Immature natural killer cell (primary cell): ENCODE results near the gene TBX10. TPM values are rescaled to one million over a fixed set of nuclear protein-coding genes. Genes with fewer than 3 reads are reported as not detected.
"Not testable (repeated sequence)": the region's sequence is repeated elsewhere in the genome, so short reads cannot be mapped to it uniquely, and the experiment has no call there.

Source experiments
- DNase-seq, 3 donors: peaks; one replicate each; pipeline ENCODE4 v3.0.0; 2022; ENCODE audit warnings: mixed read lengths in 1 of 3
- H3K27ac Mint-ChIP-seq, 6 donors: one replicate each; pipeline ENCODE4 v1.8.0; 2020; ENCODE audit warnings: mixed read lengths in 6 of 6, mild to moderate bottlenecking in 5 of 6, inconsistent platforms in 4 of 6, moderate library complexity in 3 of 6
- H3K27me3 Mint-ChIP-seq, 3 donors: one replicate each; pipeline ENCODE4 v1.8.0; 2020 to 2021; ENCODE audit warnings: low read depth in 3 of 3, mild to moderate bottlenecking in 3 of 3, mixed read lengths in 3 of 3, moderate library complexity in 3 of 3, inconsistent platforms in 1 of 3
- H3K36me3 Mint-ChIP-seq, 3 donors: one replicate each; pipeline ENCODE4 v1.8.0; 2020; ENCODE audit warnings: mixed read lengths in 3 of 3, inconsistent platforms in 2 of 3, mild to moderate bottlenecking in 2 of 3
- H3K4me1 Mint-ChIP-seq, 2 donors: one replicate each; pipeline ENCODE4 v1.8.0; 2020; ENCODE audit warnings: inconsistent platforms in 2 of 2, mild to moderate bottlenecking in 2 of 2, mixed read lengths in 2 of 2, moderate library complexity in 1 of 2
- H3K4me3 Mint-ChIP-seq, 5 donors: one replicate each; pipeline ENCODE4 v1.8.0; 2020; ENCODE audit warnings: mild to moderate bottlenecking in 5 of 5, mixed read lengths in 5 of 5, inconsistent platforms in 3 of 5, moderate library complexity in 3 of 5
- H3K9me3 Mint-ChIP-seq, 6 donors: one replicate each; pipeline ENCODE4 v1.8.0; 2020; ENCODE audit warnings: mild to moderate bottlenecking in 6 of 6, mixed read lengths in 6 of 6, inconsistent platforms in 4 of 6, moderate library complexity in 3 of 6
- polyA plus RNA-seq, 3 donors: library from polyadenylated mRNA; unstranded; fragments of 300-500 nt; fragmentation: Illumina TruSeq; gene quantifications; one replicate each; pipeline ENCODE4 v1.2.3, GENCODE V29; 2021

The TBX10 gene
- polyA plus RNA-seq, 3 donors from 2014 or later: not detected

DNA sequence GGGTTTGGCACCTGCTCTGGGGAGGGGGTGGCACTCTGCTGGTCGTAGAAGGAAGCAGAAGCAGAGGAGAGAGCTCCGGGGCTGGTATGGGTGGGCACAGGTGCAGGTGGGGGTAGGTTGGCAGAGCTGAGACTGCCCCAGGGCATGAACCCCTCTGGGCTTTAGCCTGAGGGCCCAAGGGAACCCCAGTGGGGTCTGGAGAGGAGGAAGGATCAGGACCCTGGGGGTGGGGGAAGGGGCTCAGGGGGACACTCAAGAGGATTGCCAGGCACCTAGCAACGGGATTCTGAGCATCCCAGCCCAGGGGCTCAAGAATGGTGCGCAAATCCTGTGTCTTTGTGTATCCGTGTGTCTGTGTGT lies 28.6 kb upstream of the TBX10 start:
- Mint-ChIP-seq H3K4me1 (no peaks in the 10 kb centered on the region), H3K9me3 (no peaks in the 10 kb centered on the region), H3K4me3 (no peak overlapping the region), H3K36me3 (no peaks in the 10 kb centered on the region), H3K27me3 (peaks cover 0 to 3% (median 3%) of the 10 kb centered on the region in 3 donors), H3K27ac (no peak overlapping the region)
- DNase-seq: no peak

DNA sequence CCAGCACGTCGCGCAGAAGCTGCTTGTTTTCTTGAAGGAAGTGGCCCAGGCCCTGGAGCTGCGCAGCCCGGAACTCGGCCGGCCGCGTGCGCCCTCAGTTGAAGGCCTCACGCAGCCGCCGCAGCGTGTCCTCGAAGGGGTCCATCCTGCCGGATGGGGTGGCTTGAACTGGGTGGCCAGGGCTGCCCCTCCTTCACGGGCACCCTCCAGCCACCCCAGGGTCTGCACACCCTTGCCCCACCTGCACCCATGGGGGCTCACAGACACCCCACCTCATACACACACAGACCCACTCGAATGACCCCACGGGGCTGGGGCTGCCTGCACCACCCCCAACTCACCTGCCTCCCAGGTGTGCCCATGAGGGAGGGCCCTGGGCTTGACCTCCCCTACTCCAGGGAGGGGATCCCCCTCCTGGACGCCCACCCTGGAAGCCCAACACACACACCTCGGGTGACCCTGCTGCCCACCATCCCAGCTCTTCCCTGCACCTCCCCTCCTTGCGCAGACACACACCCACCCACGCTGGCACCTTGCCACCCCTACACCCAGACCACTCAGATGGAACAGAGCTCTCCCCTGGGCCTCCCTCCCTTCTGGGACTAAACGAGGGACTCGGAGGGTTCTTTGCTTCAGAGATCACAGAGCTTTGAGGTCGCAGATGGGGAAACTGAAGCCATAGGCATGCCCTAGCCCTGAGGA lies 28.1 kb upstream of the TBX10 start:
- Mint-ChIP-seq H3K27ac (no peak overlapping the region), H3K36me3 (no peaks in the 10 kb centered on the region), H3K27me3 (peaks cover 0 to 3% (median 2%) of the 10 kb centered on the region in 3 donors), H3K9me3 (no peaks in the 10 kb centered on the region), H3K4me3 (no peak overlapping the region), H3K4me1 (no peaks in the 10 kb centered on the region)
- no peak for DNase-seq

DNA sequence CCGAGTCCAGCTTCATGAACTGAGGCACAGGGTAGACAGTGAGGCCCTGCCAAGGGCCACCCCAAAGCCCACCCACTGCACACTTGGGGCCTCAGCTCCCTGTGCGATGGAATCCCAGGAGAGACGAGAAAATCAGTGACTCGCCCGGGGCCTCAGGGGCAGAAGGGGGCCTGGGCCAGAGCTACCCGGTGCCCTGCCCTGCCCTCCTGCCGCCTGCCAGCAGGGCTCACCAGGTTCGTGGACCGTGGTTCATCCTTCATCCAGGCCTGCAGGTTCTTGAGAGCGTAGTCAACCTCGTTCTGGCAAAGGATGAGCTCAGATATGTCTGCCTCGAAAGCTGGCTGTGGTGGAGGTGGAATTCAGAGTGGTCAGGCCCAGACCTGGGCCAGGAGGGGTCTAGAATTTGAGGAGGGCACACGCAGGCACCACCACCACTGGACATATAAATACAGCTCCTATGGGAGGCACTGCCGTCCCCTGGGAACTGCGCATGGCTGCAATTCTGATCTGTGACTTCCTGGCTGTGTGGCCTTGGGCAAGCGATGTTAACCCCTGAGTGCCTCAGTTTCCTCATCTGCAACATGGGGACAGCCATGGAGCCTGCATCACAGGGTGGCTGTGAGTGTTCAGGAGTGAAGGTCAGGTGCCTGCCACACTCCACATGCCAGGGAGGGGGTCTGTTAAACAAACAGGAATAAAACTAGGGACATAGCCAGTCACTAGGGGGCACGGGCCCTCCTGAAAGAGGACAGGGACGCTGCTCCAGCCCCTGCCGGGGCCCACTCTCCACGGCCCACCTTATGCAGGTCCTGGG lies 27.3 kb upstream of the TBX10 start:
- H3K27ac Mint-ChIP-seq: no peak overlapping the region
- no peak for DNase-seq
- no peaks in the 10 kb centered on the region for H3K36me3 Mint-ChIP-seq
- no peaks in the 10 kb centered on the region for H3K4me1 Mint-ChIP-seq
- no peak overlapping the region for H3K4me3 Mint-ChIP-seq
- H3K27me3 Mint-ChIP-seq: peaks cover 0 to 3% (median 2%) of the 10 kb centered on the region in 3 donors
- H3K9me3 Mint-ChIP-seq: no peaks in the 10 kb centered on the region

DNA sequence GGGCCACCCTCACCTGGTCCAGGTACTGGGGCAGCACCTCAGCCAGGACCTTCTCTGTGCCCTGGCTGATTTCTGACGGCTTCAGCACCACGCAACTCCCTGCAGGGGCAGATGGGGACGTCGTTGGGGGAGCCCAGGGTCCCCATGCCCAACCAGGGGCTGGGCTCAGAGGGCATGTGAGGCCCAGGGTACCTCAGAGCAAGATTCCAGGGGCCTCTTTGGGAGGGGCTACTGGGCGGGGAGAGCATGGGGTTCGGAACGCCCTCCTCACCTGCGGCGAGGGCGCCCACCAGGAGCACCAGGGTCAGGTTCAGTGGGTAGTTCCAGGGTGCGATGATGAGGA lies 26.7 kb upstream of the TBX10 start:
- no peaks in the 10 kb centered on the region for H3K9me3 Mint-ChIP-seq
- no peak for DNase-seq
- H3K27me3 Mint-ChIP-seq: peaks cover 0 to 5% (median 2%) of the 10 kb centered on the region in 3 donors
- H3K4me1 Mint-ChIP-seq: no peaks in the 10 kb centered on the region
- H3K36me3 Mint-ChIP-seq: no peaks in the 10 kb centered on the region
- H3K27ac Mint-ChIP-seq: no peak overlapping the region
- no peak overlapping the region for H3K4me3 Mint-ChIP-seq

DNA sequence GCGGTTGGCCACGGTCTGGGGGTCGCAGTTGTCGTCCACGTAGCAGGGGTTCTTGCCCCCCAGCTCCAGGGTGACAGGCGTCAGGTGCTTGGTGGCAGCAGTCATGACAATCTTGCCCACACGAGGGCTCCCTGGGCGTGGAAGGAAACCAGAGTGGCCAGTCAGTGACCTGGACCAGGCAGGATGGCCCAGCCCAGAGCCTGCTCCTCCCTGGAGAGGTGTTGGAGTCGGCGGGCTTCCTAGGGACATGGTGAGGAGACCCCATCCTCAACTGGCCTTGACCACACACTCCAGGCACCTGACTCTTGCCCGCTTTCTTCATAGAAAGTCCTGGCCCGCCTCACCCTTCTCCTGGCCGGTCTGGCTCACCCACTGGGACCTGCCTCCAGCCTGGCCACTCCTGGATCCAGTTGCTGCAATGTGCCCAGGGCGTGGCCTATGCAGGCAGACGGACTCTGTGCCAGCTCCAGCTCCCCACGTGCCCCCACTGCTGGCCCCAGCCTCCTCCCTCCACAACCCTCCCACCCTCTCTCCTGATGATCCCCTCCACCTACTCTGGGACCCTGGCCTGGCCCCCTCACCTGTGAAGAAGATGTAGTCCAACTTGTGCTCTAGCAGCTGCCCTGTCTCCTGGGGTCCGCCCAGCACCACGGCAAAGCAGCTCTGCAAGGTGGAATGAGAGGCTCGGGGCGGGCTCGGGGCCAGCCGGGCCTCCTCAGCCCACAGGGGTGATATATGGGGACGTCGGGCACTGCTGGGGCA lies 26.2 kb upstream of the TBX10 start:
- no peaks in the 10 kb centered on the region for H3K9me3 Mint-ChIP-seq
- H3K4me3 Mint-ChIP-seq: no peak overlapping the region
- H3K4me1 Mint-ChIP-seq: no peaks in the 10 kb centered on the region
- no peak for DNase-seq
- no peak overlapping the region for H3K27ac Mint-ChIP-seq
- H3K36me3 Mint-ChIP-seq: no peaks in the 10 kb centered on the region
- H3K27me3 Mint-ChIP-seq: peaks cover 0 to 7% (median 2%) of the 10 kb centered on the region in 3 donors

DNA sequence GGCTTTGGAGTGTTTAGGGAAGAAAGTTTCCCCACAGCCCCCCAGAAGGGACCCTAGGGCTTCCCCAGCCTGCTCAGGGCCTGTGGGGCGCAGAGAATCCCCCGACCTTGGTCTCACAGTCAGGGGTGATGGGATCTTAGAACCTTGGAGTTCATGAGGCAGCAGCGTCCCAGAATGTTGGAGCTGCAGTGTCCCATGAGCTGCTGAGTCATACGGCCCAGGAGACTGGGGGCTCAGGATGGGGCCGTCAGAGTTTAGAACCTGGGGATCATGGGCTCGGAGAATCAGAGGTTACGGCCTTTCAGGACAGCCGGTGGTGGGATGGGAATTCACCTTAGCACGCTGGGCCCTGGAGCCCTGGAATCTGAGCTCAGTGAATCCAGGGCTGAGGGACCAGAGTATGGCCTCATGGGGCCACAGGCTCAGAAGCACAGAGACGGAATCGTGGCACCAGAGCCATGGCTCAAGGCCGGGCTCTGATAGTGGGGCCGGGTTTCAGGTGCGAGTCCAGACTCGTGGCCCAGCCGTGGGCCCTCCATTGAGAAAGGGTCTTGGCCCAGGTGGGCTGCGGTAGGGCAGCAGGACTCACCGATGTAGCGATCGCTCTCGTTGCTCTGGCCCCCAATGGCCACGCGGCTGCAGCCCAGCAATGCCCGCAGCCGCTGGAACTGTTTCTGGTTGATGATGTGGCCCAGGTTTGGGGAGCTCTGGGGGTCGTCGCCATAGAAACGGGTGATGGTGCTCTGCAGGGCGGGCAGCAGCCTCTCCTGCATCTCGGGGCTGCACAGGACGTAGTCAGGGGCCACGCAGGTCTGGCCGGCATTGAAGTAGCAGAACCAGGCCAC lies 25.4 kb upstream of the TBX10 start:
- Mint-ChIP-seq H3K27me3 (peaks cover 0 to 7% (median 0%) of the 10 kb centered on the region in 3 donors), H3K27ac (no peak overlapping the region), H3K36me3 (no peaks in the 10 kb centered on the region), H3K4me3 (no peak overlapping the region), H3K9me3 (no peaks in the 10 kb centered on the region), H3K4me1 (no peaks in the 10 kb centered on the region)
- no peak for DNase-seq

DNA sequence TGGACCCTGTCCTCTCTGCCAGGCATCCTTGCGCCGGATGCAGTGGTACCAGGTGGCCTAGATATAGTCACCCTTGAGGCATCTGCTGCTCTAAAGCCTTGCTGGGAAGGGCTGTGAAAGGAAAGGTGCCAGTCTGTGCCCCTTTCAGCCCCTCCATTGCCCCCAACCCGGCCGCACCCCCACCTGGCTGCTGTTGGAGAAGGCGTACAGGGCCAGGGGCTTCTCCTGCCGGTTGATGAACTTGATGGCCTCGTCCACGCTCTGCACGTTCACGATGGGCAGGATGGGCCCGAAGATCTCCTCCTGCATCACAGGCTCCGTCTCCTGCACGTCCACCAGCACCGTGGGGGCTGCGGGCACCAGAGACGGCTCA lies 24.6 kb upstream of the TBX10 start:
- Mint-ChIP-seq H3K36me3 (no peaks in the 10 kb centered on the region), H3K27me3 (peaks cover 0 to 7% (median 0%) of the 10 kb centered on the region in 3 donors), H3K27ac (no peak overlapping the region), H3K4me3 (no peak overlapping the region), H3K9me3 (no peaks in the 10 kb centered on the region), H3K4me1 (no peaks in the 10 kb centered on the region)
- no peak for DNase-seq

DNA sequence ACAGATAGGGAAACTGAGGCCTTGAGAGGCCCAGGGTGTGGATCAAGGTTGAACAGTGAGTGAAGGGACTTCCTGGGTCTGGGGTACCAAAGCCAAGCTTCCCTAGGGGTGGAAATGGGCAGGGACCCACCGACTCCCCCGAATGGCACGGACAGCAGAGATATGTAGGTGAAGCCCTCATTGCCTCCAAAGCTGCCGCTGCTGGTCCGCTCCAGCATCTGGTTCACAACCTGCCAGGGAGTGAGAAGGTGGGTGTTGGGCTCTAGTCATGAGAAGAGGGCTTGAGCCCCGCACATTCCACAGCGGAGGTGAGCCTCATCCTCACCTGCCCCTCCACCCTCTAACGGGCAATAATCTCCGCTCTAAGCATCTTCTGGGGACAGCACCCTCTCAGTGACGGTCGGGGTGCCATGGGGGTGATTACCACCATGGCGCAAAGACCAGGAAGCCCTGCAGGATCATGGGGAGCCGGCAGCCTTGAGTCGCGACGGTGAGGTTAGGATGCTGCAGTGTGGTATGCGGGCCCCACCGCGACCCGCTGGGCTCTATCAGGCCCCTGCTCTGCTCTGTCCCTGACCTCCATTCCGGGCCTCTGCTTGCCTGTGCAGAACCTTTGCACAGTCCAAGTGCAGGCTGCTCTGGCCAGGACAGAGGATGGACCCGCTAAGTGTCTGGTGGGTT lies 24.1 kb upstream of the TBX10 start:
- Mint-ChIP-seq H3K4me1 (no peaks in the 10 kb centered on the region), H3K27me3 (peaks cover 0 to 7% (median 0%) of the 10 kb centered on the region in 3 donors), H3K36me3 (no peaks in the 10 kb centered on the region), H3K9me3 (no peaks in the 10 kb centered on the region), H3K27ac (no peak overlapping the region), H3K4me3 (no peak overlapping the region)
- no peak for DNase-seq

DNA sequence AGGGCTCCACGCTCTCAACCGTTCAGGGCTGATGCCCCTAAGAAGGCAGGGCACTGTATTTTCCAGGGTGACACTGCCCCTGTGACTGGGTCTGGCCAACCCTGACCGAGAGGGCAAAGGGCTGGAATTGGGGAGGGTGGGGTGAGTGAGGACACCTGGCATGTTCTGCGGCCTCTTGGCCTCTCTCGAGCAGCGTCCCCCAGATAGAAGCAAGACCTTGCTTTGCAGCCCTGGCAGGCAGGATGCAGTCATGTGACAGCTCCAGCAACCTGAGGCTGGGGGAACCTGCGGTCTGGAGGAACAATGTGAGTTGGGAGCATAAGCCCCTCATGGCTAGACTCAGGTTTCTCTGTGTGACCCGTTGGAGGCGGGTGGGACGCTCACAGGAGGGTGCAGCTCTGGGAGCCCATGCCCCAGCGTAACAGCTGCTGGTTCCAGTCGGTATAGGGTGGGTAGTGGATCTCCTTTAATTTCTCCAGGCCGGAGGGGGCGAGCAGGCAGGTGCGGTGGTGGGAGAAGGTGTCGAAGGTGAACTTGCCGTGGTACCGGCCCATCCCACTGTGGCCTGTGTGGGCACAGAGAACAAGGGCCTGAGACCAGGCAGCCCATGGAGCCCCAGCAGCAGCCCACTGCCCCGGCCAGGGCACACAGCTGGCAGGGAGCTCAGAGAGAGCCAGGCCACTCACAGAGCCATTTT lies 23.4 kb upstream of the TBX10 start:
- no peaks in the 10 kb centered on the region for H3K9me3 Mint-ChIP-seq
- H3K27ac Mint-ChIP-seq: no peak overlapping the region
- no peak for DNase-seq
- H3K4me3 Mint-ChIP-seq: no peak overlapping the region
- H3K4me1 Mint-ChIP-seq: no peaks in the 10 kb centered on the region
- peaks cover 0 to 7% (median 0%) of the 10 kb centered on the region in 3 donors for H3K27me3 Mint-ChIP-seq
- H3K36me3 Mint-ChIP-seq: no peaks in the 10 kb centered on the region

DNA sequence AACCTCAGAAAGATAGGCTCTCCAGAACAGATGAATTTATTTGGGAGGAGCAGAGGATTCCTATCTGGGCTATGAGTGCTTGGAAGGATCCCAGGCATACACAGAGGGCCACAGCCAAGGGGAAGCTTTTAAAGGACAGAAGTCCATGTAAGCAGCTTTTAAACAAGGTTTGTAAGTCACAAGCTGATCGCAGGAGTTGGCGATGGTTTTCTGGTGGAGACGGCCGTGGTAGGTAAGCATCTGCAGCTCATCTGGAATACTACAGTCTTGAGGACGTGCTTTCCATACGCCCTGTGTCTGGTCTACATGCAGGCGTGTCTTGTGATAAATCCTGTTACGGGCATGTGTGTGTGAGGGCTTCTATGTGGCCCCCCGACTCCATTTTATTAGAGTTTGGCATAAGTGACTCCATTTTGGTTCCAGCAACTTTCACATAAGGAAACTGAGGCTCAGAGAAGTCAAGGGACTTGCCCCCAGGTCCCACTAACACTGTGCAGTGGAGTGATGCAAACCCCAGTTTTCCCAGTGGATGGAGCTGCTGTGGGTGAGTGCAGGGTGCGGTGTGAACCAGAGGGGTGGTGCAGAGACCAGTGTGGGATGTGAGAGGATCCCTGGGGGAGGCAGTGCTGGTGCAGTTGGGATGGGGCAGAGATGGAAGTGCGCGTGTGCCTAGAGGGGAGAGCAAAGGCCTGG lies 22.7 kb upstream of the TBX10 start:
- Mint-ChIP-seq H3K9me3 (no peaks in the 10 kb centered on the region), H3K27ac (no peak overlapping the region), H3K36me3 (no peaks in the 10 kb centered on the region), H3K4me3 (no peak overlapping the region), H3K4me1 (no peaks in the 10 kb centered on the region), H3K27me3 (peaks cover 0 to 7% (median 0%) of the 10 kb centered on the region in 3 donors)
- no peak for DNase-seq

DNA sequence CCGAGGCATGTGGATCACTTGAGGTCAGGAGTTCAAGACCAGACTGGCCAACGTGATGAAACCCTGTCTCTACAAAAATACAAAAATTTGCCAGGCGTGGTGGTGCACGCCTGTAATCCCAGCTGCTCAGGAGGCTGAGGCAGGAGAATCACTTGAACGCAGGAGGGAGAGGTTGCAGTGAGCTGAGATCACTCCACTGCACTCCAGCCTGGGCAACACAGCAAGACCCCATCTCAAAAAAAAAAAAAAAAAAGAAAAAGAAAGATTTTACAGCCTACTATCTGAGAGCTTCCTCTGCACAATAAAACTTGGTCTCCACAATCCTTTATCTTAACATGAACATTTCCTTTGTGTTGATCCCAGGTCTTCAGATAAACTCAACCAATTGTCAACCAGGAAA lies 21.2 kb upstream of the TBX10 start:
- not testable (repeated sequence) for H3K27ac Mint-ChIP-seq, DNase-seq, H3K4me3 Mint-ChIP-seq, H3K4me1 Mint-ChIP-seq, H3K27me3 Mint-ChIP-seq, H3K36me3 Mint-ChIP-seq, H3K9me3 Mint-ChIP-seq

DNA sequence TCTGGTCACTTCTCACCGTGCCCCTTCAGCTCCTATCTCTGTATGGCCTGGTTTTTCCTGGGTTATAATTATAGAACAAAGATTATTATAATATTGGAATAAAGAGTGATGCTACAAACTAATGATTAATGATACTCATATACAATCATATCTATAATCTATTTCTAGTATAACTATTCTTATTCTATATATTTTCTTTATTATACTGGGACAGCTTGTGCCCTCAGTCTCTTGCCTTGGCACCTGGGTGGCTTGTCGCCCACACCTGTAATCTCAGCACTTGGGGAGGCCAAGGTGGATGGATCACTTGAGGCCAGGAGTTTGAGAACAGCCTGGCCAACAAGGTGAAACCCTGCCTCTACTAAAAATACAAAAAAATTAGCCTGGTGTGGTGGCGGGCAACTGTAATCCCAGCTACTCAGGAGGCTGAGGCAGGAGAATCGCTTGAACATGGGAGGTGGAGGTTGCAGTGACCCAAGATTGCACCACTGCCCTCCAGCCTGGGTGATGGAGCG lies 20.1 kb upstream of the TBX10 start:
- H3K27ac Mint-ChIP-seq, H3K9me3 Mint-ChIP-seq, H3K36me3 Mint-ChIP-seq, H3K4me1 Mint-ChIP-seq, H3K27me3 Mint-ChIP-seq, H3K4me3 Mint-ChIP-seq, DNase-seq: not testable (repeated sequence)
